ENCODE measurements around the gene ROR2.
"Not testable (repeated sequence)": the region's sequence is repeated elsewhere in the genome, so short reads cannot be mapped to it uniquely, and the experiment has no call there.

ROR2 gene

DNA sequence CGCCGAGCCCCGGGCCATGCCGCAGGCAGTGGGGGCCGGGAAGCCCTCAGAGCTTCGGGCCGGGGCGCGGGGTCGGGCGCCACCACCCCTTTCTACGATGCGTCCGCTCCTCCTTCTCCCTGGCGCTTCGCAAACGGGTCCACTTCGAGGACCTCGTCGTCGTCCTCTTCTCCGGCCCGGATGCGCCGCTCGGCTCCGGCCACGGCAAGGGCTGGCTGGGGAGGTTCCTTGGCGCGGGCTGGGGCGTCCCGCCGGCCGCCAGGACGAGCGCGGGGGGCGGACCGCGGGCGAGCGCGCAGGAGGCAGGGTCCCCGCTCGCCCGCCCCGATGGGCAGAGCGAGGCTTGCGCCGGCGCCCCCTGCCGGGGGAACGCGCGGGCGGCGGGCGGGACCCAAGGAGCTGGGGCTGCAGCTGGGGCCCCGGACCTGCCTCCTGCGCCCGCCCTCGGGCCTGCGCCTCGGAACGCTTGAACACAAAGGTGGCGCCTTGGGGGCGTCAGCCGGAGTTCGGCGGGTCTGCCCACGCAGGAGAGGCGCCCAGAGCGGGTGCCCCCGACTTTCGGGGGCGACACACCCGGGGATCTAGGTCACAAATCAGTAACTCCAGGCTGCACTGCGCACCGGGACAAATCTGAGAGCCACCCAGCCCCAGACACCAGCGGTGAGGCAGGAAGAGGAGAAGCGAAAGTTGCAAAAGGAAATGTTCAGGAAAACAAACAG, at the start of gene ROR2:
Gene ROR2, minus strand, starts transcription at position 283 of the 719 bp plus-strand sequence.
- DNase-seq, result peak; percentile 26 to 31

DNA sequence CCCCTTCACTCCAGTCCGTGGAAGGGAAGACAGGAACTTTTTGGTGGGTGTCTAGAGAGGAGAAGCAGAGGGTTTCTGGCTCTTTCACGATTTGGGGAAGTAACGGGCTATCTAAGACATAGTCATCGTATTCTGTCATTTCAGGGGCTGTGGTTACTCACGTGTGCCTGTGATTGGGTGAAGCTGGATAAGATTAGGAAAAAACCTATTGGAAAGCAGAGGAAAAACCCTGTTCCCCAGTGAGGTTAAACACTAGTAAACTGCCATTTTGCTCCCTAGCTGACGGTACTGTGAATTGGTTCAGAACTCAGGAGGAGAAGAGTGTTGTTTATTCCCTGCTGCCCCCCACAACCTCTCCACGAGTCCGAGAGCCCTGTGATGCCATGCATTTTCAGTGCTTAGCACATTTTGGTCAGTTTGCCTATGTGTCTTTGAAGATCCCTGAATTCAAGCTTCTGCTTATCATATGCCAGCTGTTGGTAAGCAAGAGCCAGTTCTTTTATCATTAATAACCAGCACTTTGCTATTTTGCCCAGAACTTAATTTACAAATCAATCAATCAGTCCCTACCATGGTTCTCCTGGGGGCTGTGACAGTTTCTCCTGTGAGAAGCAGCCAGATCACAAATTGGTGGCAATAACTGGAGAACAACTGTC, 45.1 kb upstream of the ROR2 start:
- peak; percentile 41 to 50 for DNase-seq

DNA sequence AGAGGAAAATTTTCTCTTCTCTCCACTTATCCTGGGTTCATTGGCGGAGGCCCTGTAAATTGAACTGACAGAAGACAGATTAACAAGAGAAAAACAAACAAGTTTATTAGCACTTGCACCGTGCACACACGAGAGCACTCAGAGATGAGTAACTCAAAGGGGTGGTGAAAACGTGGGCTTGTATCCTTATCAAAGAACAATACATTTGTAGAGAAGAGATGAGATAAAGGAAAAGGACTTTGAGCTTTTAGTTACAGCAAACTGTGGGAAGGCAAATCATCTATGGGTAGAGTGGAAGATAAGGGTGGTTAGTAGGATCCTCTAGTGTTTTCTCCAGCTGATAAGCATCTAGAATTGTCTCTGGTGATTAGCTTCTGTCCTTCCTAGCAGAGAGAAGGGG, 44.4 kb upstream of the ROR2 start:
- DNase-seq, result no peak

DNA sequence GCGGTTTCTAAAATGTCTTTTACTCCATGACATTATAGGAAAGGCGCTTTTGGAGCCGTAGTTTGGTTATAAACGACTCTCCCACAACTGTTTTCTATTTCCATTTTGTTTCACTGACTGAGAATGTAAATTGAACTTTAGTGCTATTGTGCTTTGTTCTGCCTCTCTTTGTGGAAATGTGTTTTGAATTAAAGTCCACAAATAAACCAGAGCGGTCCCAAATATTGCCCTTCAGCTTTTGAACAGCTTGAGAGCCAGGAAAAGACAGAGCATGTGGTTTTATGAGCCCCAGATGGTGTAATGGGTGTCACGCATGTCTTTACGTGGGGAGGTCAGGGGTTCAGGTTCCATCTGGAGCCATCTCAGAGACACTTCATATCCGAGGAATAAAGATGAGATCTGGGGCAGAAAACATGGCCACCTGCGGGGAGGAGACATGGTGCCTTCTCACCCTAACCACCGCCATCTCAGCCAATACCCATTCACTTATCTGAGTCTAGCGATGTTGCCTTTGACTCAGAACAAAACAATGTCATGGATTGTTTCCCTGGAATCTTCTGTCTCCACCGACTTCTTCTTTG, 42.5 kb upstream of the ROR2 start:
- DNase-seq, result no peak

DNA sequence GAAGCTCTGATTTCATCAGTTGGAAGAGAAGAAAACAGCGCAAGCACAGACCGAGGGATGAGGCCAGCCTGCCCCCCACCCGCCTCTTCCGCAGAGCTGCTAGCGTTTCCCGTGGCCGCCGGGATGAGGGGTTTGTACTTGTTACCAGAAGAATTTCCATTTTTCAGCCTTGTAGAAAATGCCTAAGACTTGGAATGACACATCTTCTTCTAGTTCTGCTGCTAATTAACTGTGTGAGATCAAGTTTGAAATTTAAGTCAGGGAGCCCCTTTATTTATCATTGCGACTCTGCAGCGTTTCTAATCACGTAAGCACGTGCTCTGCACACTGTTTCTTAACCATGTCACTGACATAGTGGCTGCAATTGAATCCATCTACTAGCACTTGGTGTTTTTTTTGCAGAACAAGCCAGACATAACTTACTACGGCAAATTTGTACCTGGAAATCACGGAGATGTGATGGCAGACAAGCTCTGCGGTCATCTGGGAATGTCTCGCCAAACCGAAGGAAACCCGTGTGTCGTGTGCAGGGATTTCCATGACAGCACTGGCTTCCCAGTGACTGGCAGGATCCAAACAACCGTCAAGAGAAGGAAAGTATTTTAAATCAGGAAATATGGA, 41.8 kb upstream of the ROR2 start:
- no peak for DNase-seq

DNA sequence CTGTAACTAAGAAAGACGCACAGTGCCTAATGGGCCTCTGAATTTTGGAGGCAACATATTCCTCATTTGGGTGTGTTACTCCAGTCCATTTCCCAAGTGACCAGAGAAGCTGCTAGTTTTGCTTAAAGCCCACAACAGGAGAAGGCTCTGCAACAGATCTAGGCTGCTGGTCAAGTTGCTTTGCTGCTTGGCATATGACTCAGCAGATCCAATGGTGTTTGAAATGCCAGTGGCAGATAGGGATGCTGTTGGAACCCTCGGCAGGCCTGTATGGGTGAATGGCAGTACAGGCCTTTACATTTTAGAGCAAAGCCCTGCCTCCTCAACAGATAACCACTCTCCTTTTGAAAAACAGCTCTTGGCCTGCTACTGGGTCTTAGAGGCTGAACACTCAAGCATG, 36.2 kb upstream of the ROR2 start:
- DNase-seq, result no peak

DNA sequence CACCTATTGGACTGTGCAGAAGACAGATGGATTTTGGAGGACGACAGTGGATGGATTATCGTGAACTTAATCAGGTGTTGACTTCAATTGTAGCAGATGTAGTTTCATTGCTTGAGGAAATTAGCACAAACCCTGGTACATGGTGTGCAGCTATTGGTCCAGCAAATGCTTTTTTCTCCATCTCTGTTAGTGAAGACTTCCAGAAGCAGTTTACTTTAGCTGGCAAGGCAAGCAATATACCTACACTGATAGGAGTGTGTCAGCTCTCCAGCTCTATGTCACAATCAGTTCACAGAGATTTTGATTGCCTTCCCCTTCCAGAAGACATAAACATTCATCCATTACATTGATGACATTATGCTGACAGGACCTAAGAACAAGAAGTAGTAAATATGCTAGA, 35.7 kb upstream of the ROR2 start:
- DNase-seq, result no peak

DNA sequence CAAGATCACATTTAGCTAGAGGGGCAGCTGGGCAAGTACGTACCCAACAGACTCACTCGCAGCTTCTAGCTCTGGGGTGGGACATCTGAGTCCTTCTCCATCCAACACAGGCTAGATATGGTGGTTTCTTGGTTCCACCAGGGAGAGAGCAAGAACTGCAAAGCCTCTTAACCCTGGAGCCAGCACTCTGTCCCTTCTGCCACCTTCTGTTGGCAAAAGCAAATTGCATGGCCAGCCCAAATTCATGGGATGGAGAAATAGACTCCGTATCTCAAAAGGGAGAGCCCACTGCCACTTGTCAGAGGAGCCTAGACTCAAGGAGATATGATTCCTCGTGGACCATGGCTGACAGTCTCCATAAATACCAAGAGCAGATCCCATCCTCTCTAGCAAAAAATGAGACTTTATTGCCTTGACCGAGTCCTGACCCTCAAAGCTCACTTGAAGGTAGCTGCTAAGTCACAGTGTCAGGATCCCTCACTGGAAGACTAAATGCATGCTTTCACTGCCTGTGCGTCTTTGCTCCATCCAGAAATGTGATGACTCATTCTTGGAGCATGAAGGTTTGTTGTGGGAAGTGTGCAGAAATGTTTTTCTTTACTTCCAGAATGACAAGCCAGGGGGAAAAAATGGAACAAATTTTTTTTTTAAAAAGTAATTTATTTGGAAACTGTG, 28.8 kb upstream of the ROR2 start:
- peak; percentile 43 to 50 for DNase-seq

DNA sequence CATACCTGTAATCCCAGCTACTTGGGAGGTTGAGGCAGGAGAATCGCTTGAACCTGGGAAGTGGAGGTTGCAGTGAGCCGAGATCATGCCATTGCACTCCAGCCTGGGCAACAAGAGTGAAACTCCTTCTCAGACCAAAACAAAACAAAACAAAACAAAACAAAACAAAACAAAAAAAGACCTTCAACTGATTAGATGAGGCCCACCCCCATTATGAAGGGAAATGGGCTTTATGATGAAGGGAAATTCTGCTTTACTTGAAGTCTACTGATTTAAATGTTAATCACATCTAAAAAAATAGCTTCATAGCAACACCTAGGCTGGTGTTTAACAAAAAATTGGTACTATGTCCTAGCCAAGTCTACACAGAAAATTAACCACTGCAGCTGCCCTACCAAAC, 25.2 kb upstream of the ROR2 start:
- DNase-seq, result not testable (repeated sequence)

DNA sequence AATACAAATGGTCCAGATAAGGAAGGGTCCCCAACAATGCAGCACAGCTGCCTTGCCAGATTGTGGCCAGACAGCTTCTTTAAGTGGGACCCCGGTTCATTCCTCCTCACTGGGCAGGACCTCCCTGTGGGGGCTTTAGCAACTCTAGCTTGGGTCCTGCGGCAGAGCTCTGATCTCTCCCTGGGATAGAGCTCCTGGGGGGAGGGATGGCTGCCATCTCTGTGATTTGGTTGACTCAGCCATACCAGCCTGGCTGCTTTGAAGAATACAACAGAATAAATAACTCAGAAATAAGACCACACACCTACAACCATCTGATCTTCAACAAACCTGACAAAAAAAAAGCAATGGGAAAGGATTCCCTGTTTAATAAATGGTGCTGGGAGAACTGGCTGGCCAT, 22.7 kb upstream of the ROR2 start:
- DNase-seq, result no peak

DNA sequence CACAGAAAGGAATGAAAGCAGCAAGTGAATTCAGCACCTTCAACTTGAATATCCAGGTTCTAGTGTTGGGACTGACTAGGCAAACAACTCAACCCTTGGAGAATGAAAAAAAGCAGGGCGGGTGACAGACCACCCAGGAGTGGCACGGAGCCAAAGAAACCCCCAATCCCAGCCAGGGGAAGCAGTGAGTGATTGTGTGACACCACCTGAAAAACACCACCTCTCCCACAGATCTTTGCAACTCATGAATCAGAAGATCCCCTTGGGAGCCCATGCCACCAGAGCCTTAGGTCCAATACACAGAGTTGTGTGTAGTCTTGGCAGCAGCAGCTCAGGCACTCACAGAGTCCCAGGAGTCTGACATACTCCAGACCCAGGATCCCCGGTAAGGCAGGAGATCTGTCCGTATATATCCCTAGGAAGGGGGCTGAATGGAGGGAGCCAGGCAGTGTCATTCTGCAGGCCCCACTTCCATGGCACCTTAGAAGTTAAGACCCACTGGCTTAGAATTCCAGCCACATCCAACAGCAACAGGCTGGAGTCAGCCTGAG, 22.1 kb upstream of the ROR2 start:
- DNase-seq, result no peak

DNA sequence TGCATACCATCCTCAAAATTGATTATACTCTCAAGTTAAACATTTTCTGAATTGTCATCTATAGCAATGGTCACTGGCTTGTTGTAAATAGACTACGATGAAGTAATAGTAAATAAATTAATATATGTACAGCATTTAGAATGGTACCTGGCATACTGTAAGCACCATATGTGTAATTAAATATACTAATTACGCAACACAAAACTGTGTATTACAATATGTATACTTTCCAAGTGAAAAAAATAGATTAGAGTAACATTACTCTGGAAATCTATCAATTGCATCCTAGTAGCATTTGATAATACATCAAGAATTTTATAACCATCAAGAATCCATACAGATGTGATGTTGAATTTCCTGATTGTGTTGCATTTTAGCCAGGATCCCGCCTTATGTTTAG, 17.2 kb upstream of the ROR2 start:
- DNase-seq, result no peak

DNA sequence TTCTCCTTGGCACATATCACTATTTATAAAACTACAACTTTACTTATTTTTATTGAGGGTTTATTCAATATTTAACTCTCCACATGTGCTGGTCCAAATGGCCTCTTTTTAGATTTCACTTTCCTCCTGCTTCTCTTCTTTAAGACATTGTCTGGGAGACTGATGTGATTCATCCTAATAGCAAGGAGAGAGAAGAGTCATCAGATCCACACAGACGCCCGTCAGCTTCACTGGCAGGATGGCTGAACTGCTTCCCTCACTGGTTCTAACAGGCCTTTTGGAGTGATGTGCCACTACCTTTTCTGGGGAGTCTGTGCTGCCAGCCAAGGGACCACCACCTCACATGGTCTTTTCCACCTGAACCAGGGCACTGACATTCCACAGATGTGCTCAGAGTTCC, 16.5 kb upstream of the ROR2 start:
- DNase-seq, result no peak

DNA sequence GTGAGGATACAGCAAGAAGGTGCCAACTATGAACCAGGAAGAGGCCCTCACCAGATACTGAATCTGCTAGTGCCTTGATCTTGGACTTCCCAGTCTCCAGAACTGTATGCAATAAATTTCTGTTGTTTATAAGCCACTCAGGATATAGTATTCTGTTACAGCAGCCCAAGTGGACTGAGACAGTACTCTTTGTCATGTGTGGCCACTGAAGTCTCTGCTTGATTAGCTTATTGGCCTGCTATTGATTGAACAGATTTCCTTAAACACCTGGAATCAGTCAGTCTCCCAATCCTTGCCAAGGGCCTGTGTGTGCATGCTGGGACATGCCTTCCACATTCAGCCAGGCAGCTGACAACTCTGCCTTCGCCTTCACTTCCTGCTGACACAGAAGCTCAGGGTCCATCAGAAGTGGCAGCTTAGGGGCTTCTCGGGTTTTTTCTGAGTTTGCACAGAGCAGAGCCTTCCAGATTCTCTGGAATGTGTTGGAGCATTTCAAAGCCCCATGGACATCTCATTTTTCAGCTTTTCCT, 13.7 kb upstream of the ROR2 start:
- no peak for DNase-seq

DNA sequence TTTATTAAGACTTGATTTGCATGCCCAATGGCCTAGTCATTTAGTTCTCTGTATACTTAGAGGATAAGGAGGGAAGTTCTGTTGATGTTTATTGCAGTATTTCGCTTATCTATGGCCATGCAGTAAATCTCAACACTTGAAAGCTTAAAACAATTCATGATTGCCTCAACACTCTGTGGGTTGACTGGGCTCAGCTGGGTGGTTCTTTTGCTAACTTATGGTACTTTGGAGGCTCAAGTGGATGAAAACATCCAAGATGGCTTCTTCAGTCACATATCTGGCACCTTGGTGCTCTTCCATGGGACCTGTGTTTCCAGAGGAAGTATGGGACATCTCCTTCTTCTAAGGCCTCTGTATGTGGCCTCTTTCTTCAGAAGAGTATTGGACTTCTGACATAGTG, 10.3 kb upstream of the ROR2 start:
- DNase-seq, result no peak

DNA sequence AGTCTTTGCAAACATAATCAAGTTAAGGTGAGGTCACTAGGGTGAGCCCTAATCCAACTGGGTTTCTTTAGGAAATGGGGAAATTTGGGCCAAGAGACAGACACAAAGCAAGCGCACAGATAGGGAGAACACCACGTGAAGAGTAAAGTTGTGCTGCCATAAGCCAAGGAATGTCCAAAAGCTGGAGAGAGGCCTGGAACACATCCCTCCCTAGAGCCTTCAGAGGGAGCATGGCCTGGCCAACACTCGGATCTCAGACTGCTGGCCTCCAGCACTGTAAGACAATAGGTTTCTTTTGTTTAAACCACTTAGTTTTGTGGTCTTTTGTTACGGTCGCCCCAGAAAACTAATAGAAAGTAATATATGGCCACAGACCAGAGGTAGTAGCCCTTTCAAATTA, 8.1 kb upstream of the ROR2 start:
- no peak for DNase-seq

DNA sequence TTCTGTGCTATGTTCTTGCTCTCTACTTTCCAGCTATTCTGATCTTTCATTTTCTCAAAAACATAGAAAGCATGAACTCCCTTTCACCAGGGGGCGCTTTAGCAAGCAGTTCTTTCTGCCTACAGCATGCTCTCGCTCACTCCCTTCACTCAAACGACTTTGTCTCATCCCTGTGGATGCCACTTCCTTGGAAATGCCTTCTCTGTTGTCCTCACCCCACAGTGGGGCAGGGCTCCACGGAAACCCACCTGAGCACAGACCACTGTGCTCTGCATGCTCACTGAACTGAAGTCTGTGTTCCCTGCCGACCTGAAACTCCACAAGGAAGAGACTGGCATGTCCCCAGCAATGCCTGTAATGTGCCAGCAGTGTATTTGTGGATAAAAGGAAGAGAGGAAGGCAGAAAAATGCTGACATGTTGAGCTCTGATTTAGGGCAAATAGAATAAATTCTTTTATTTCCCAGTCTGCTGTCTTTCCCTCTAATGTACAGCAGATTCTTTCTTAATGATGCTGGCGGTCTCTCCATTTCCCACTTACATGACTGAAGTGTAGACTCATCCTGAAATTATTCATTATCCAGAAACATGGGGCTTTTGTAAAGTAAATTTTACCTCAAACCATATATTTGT, 4.9 kb upstream of the ROR2 start:
- DNase-seq, result peak; percentile 58 to 80

DNA sequence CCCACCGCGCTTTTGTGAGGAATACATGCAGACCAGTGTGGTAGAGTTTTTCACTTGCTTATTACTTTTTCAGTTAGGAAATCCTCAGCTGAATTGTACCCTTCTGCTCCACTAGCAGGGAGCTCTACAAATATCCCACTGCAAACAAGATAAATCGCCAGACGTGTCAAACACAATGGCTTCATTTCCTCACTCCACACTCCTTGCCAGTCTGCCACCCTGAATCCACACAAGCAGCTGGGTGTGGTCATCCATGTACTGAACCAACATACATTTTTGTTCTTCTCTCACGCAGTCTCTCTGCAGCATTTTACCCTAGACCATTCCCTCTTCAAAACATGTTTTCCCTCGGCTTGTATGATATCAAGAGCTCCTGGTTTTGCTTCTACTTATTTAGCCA, 3.7 kb upstream of the ROR2 start:
- no peak for DNase-seq

DNA sequence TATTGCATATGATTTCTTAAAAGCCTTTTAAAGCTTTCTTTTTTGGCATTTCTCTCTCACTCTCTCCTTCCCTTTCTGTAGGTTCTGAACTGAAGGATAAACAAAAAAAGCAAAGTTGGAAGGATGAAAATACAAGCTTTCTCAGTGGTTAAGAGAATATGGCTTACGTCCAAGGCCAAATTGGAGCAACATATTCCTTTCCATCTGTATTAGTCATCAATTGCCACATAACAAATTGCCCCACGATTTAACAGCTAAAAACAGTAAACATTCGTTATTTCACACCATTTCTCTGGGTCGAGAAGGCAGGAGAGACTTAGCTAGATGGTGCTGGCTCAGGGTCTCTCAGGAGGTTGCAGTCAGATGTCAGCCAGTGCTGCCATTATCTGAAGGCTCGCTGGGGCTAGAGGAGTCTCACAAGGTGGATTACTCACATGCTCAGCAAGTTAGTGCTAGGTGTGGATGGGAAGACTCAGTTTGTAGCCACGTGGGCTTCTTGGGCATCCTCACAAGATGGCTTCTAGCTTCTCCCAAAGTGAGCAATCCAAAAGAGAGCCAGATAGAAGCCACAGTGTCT, 2.0 kb upstream of the ROR2 start:
- DNase-seq, result no peak

DNA sequence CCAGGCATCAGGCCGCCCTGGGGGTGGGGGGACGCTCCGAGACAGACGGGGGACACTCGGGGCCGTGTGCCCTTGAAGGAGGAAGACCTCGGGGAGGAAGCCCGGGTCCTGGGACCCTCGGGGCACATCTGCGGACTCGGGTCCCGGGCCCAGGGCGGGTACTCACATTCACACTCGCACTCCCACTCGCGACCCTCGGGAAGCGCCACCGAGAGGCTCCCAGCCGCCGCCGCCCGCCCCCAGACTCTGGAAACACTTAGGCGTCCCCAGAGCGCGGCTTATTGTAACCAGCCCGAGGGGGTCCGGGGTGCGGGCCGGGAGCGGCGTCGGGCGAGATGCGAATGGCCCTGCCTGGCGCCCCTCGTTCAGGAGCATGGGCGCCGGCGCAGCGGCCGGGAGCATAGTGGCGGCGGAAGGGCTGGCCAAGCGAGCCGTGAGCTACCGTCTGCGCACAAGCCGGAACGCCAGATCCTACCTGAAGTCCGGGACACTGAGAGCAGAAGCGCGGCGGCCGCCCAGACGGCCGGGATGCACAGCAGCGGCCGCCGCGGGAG, 559 bp downstream of the ROR2 start:
- no peak for DNase-seq

DNA sequence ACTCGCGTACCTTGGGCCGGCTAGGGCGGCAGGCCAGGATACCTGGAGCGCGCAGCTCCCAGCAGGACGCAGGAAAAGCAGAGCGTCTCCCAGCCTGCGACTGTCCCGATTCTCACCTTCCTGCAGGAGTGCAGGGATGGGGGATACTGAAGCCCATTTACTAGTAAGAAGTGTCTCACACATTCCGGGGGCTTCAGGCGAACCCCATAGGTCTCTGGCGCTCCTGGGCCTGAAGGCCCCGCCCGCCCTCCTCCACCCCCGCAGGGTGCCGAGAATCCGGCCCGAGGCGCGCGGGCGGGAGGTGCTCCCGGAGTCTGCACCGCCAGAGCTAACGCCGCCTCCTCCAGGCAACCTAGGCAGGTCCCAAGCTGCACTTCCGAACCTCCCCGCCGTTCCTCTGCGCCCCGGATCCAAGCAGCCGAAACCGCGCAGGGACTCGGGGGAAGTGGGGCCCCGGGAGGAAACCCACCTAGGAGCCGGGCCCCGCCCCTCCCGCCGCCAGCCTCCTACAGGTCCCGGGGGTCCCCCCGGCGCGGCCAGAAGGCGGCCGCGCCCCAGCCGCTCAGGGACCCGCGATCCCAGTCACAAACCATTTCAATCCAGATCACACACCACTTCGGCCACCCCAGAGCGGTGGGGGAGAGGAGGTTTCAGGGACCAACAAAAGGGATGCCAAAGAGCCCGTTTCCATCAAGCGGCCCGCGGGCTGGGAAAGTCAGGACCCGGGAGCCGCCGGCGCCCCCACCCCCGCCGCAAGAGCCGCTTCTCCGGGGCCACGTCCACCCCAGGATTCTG, 1.2 kb downstream of the ROR2 start:
- DNase-seq, result peak in 1 of 2 experiments; percentile 7

Measured in Kasumi-1 (cell line).